ENCODE data around the gene FOXJ1.

Gene FOXJ1

GRCh38 chr17:76164331-76164730, 23.3 kb upstream of the FOXJ1 start:
- DNase-seq (ENCODE audit: low read depth in 1 of 2, low spot score in 1 of 2) = no peak
- TF ChIP-seq REST (IDR thresholded peaks at IDR 0.05; ENCODE audit: insufficient replicate concordance, low read depth) (no peak), CTCF (IDR thresholded peaks at IDR 0.05; ENCODE audit: insufficient read depth, low read length) (no peak), POLR2AphosphoS5 (IDR thresholded peaks at IDR 0.05; ENCODE audit: low read depth) (no peak), GABPA (IDR thresholded peaks at IDR 0.05; ENCODE audit: low read depth) (no peak), SPI1 (IDR thresholded peaks at IDR 0.05; ENCODE audit: borderline replicate concordance, low read depth) (no peak)
- Histone ChIP-seq H3K27me3 (ENCODE audit: insufficient read depth, poor library complexity, severe bottlenecking) (no peaks in the 10 kb centered on the region), H3K27ac (replicated peaks) (no peak overlapping the region), H3K4me3 (replicated peaks; ENCODE audit: insufficient read depth, low read length) (no peak overlapping the region)

GRCh38 chr17:76163919-76164318, 22.9 kb upstream of the FOXJ1 start:
- H3K27ac ChIP-seq (replicated peaks) = no peak overlapping the region
- DNase-seq (ENCODE audit: low read depth in 1 of 2, low spot score in 1 of 2) = no peak
- H3K27me3 ChIP-seq (ENCODE audit: insufficient read depth, poor library complexity, severe bottlenecking) = no peaks in the 10 kb centered on the region
- no peak overlapping the region for H3K4me3 ChIP-seq (replicated peaks; ENCODE audit: insufficient read depth, low read length)
- TF ChIP-seq GABPA (IDR thresholded peaks at IDR 0.05; ENCODE audit: low read depth) = no peak
- no peak for TF ChIP-seq REST (IDR thresholded peaks at IDR 0.05; ENCODE audit: insufficient replicate concordance, low read depth)
- TF ChIP-seq SPI1 (IDR thresholded peaks at IDR 0.05; ENCODE audit: borderline replicate concordance, low read depth) = no peak
- no peak for TF ChIP-seq POLR2AphosphoS5 (IDR thresholded peaks at IDR 0.05; ENCODE audit: low read depth)
- TF ChIP-seq CTCF (IDR thresholded peaks at IDR 0.05; ENCODE audit: insufficient read depth, low read length) = no peak

- no peak for TF ChIP-seq SPI1 (IDR thresholded peaks at IDR 0.05; ENCODE audit: borderline replicate concordance, low read depth)
- TF ChIP-seq REST (IDR thresholded peaks at IDR 0.05; ENCODE audit: insufficient replicate concordance, low read depth) = no peak
- no peak for TF ChIP-seq CTCF (IDR thresholded peaks at IDR 0.05; ENCODE audit: insufficient read depth, low read length)
- no peak for TF ChIP-seq POLR2AphosphoS5 (IDR thresholded peaks at IDR 0.05; ENCODE audit: low read depth)
- TF ChIP-seq GABPA (IDR thresholded peaks at IDR 0.05; ENCODE audit: low read depth) = no peak
- Histone ChIP-seq H3K27ac (replicated peaks) (no peak overlapping the region), H3K27me3 (ENCODE audit: insufficient read depth, poor library complexity, severe bottlenecking) (no peaks in the 10 kb centered on the region), H3K4me3 (replicated peaks; ENCODE audit: insufficient read depth, low read length) (no peak overlapping the region)
- DNase-seq (ENCODE audit: low read depth in 1 of 2, low spot score in 1 of 2) = no peak
These were observed 20.7 kb upstream of the FOXJ1 start for GRCh38 chr17:76161619-76162266.

Measured in HL-60 (cell line).